Measurements from ENCODE around the gene BRMS1. TPM values are rescaled to one million over a fixed set of nuclear protein-coding genes. Genes with fewer than 3 reads are reported as not detected.

Gene BRMS1
- total RNA-seq, 1 donor = 43.1 TPM

DNA sequence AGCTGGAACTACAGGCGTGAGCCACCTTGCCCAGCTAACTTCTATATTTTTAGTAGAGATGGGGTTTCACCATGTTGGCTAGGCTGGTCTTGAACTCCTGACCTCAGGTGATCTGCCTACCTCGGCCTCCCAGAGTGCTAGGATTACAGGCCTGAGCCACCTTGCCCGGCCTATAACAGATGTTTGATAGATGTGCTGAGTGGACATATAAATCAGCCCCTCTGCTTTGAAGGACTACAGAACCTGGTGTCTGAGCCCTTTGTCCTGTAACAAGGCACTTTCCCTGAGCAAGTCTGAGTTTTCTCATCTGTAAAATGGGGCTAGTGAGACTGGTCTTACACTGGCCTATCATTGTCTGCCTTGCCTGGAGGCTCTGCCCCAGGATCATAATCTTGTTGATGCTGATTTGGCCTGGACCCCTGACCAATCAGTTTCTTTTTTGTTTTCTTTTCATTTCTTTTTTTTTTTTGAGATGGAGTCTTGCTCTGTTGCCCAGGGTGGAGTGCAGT is 15.7 kb downstream of the BRMS1 start:
- DNase-seq (ENCODE audit: insufficient read length, low spot score, missing footprints) = peak; percentile 38
- Histone ChIP-seq H3K36me3 (ENCODE audit: insufficient read depth, low read length) (peaks cover 30% of the 10 kb centered on the region), H3K27me3 (ENCODE audit: insufficient read depth, low read length) (no peaks in the 10 kb centered on the region), H3K79me2 (ENCODE audit: insufficient read depth, low read length) (peaks cover 20% of the 10 kb centered on the region), H3K27ac (ENCODE audit: low read depth, low read length) (no peak overlapping the region), H2AFZ (ENCODE audit: low read length) (no peak overlapping the region), H3K4me2 (ENCODE audit: insufficient read depth, low read length) (no peak overlapping the region), H3K4me1 (ENCODE audit: insufficient read depth, low read length) (peaks cover 49% of the 10 kb centered on the region), H3K4me3 (ENCODE audit: insufficient read depth, low read length) (no peak overlapping the region), H4K20me1 (ENCODE audit: insufficient read depth, low read length) (peaks cover 19% of the 10 kb centered on the region), H3K9me3 (ENCODE audit: low read depth, low read length) (no peaks in the 10 kb centered on the region)
- TF ChIP-seq, protein P1, sequence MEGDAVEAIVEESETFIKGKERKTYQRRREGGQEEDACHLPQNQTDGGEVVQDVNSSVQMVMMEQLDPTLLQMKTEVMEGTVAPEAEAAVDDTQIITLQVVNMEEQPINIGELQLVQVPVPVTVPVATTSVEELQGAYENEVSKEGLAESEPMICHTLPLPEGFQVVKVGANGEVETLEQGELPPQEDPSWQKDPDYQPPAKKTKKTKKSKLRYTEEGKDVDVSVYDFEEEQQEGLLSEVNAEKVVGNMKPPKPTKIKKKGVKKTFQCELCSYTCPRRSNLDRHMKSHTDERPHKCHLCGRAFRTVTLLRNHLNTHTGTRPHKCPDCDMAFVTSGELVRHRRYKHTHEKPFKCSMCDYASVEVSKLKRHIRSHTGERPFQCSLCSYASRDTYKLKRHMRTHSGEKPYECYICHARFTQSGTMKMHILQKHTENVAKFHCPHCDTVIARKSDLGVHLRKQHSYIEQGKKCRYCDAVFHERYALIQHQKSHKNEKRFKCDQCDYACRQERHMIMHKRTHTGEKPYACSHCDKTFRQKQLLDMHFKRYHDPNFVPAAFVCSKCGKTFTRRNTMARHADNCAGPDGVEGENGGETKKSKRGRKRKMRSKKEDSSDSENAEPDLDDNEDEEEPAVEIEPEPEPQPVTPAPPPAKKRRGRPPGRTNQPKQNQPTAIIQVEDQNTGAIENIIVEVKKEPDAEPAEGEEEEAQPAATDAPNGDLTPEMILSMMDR (IDR thresholded peaks at IDR 0.05; ENCODE audit: extremely low read depth, low read depth, low read length) = no peak

DNA sequence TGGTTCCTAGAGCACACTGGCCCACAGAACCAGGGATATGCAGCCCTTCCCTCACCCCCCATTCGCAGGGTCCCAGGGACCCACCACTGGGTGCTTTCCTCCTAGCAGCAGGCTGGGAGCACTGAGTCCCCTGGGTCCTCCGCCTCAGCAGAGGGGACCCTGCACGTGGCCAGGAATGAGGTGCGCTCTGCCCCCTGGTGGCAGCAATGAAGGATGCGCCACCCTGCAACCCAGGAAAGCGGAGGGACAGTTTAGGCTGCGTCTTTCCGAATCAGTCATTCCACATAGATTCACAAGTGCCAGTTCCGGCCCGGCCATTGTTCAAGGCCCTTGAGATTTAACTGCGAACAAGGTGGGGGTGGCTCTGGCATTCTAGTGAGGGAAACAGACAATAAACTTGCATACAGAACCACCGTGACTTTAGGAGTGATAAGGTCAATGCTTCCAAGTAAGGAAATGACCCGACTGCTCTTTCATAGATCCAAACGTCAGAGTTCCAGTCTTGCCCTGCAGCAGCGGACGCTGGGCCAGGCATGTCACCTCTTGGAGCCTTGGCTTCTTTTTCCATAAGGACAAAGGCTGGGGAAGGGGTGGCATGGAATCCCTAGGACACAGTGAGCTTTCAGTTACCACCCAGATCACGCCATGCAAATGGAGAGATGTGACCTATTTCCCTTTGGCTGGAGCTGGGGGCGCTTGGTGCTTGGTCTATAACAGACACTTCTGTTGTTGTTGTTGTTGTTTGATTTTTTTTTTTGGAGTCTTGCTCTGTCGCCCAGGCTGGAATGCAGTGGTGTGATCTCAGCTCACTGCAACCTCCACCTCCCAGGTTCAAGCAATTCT is 16.4 kb downstream of the BRMS1 start:
- no peak overlapping the region for H3K4me3 ChIP-seq (ENCODE audit: insufficient read depth, low read length)
- no peaks in the 10 kb centered on the region for H3K9me3 ChIP-seq (ENCODE audit: low read depth, low read length)
- H3K4me1 ChIP-seq (ENCODE audit: insufficient read depth, low read length) = peaks cover 51% of the 10 kb centered on the region
- no peaks in the 10 kb centered on the region for H3K27me3 ChIP-seq (ENCODE audit: insufficient read depth, low read length)
- peaks cover 15% of the 10 kb centered on the region for H4K20me1 ChIP-seq (ENCODE audit: insufficient read depth, low read length)
- peaks cover 25% of the 10 kb centered on the region for H3K36me3 ChIP-seq (ENCODE audit: insufficient read depth, low read length)
- TF ChIP-seq, protein P1 (IDR thresholded peaks at IDR 0.05; ENCODE audit: extremely low read depth, low read depth, low read length) = peak; percentile 94
- H3K79me2 ChIP-seq (ENCODE audit: insufficient read depth, low read length) = peaks cover 13% of the 10 kb centered on the region
- DNase-seq (ENCODE audit: insufficient read length, low spot score, missing footprints) = peak; percentile 97
- H3K4me2 ChIP-seq (ENCODE audit: insufficient read depth, low read length) = peak overlapping the region; percentile 62
- peak overlapping the region; percentile 49 for H2AFZ ChIP-seq (ENCODE audit: low read length)
- H3K27ac ChIP-seq (ENCODE audit: low read depth, low read length) = peak overlapping the region; percentile 77

DNA sequence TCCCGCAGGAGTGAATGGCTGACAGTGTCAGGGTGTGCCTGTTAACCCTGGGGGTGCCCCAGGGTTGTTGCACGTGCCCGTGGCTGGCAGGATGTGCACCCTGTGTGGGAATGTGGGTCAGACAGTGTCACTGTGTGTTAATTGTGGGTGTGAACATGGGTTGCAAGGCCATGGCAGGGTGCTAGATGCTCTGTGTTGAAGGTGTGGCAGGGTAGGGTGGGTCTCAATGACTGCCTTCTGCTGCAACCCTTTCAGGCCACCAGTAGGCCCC is 16.9 kb downstream of the BRMS1 start:
- H2AFZ ChIP-seq (ENCODE audit: low read length) = no peak overlapping the region
- H3K27me3 ChIP-seq (ENCODE audit: insufficient read depth, low read length) = no peaks in the 10 kb centered on the region
- peaks cover 19% of the 10 kb centered on the region for H3K36me3 ChIP-seq (ENCODE audit: insufficient read depth, low read length)
- H4K20me1 ChIP-seq (ENCODE audit: insufficient read depth, low read length) = peaks cover 10% of the 10 kb centered on the region
- TF ChIP-seq, protein P1 (IDR thresholded peaks at IDR 0.05; ENCODE audit: extremely low read depth, low read depth, low read length) = no peak
- H3K4me1 ChIP-seq (ENCODE audit: insufficient read depth, low read length) = peaks cover 53% of the 10 kb centered on the region
- H3K27ac ChIP-seq (ENCODE audit: low read depth, low read length) = peak overlapping the region; percentile 77
- no peaks in the 10 kb centered on the region for H3K9me3 ChIP-seq (ENCODE audit: low read depth, low read length)
- peaks cover 8% of the 10 kb centered on the region for H3K79me2 ChIP-seq (ENCODE audit: insufficient read depth, low read length)
- DNase-seq (ENCODE audit: insufficient read length, low spot score, missing footprints) = peak; percentile 79
- no peak overlapping the region for H3K4me3 ChIP-seq (ENCODE audit: insufficient read depth, low read length)
- H3K4me2 ChIP-seq (ENCODE audit: insufficient read depth, low read length) = peak overlapping the region; percentile 62
